ENCODE data around the gene CIBAR2.

- no peak for TF ChIP-seq FEZF1 (tag by site-specific recombination; IDR thresholded peaks at IDR 0.05)
- no peak for TF ChIP-seq GLIS1 (tag by site-specific recombination; IDR thresholded peaks at IDR 0.05)
- no peak for TF ChIP-seq ZXDB (tag by site-specific recombination; IDR thresholded peaks at IDR 0.05)
- no peak for TF ChIP-seq ZBTB21 (tag by site-specific recombination; IDR thresholded peaks at IDR 0.05)
- TF ChIP-seq, protein P1, sequence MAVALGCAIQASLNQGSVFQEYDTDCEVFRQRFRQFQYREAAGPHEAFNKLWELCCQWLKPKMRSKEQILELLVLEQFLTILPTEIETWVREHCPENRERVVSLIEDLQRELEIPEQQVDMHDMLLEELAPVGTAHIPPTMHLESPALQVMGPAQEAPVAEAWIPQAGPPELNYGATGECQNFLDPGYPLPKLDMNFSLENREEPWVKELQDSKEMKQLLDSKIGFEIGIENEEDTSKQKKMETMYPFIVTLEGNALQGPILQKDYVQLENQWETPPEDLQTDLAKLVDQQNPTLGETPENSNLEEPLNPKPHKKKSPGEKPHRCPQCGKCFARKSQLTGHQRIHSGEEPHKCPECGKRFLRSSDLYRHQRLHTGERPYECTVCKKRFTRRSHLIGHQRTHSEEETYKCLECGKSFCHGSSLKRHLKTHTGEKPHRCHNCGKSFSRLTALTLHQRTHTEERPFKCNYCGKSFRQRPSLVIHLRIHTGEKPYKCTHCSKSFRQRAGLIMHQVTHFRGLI (tag by site-specific recombination; IDR thresholded peaks at IDR 0.05) = no peak
- TF ChIP-seq ZNF157 (tag by site-specific recombination; IDR thresholded peaks at IDR 0.05) = no peak
- TF ChIP-seq, protein P2, sequence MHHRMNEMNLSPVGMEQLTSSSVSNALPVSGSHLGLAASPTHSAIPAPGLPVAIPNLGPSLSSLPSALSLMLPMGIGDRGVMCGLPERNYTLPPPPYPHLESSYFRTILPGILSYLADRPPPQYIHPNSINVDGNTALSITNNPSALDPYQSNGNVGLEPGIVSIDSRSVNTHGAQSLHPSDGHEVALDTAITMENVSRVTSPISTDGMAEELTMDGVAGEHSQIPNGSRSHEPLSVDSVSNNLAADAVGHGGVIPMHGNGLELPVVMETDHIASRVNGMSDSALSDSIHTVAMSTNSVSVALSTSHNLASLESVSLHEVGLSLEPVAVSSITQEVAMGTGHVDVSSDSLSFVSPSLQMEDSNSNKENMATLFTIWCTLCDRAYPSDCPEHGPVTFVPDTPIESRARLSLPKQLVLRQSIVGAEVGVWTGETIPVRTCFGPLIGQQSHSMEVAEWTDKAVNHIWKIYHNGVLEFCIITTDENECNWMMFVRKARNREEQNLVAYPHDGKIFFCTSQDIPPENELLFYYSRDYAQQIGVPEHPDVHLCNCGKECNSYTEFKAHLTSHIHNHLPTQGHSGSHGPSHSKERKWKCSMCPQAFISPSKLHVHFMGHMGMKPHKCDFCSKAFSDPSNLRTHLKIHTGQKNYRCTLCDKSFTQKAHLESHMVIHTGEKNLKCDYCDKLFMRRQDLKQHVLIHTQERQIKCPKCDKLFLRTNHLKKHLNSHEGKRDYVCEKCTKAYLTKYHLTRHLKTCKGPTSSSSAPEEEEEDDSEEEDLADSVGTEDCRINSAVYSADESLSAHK (tag by site-specific recombination; IDR thresholded peaks at IDR 0.05) = no peak
- TF ChIP-seq ZNF560 (tag by site-specific recombination; IDR thresholded peaks at IDR 0.05; ENCODE audit: borderline replicate concordance) = no peak
These were observed 32.0 kb upstream of the CIBAR2 start for GRCh38 chr16:85144026-85144915.
